ENCODE results near the gene RPS6KA2.
"Not testable (repeated sequence)": the region's sequence is repeated elsewhere in the genome, so short reads cannot be mapped to it uniquely, and the experiment has no call there.

Gene RPS6KA2

DNA sequence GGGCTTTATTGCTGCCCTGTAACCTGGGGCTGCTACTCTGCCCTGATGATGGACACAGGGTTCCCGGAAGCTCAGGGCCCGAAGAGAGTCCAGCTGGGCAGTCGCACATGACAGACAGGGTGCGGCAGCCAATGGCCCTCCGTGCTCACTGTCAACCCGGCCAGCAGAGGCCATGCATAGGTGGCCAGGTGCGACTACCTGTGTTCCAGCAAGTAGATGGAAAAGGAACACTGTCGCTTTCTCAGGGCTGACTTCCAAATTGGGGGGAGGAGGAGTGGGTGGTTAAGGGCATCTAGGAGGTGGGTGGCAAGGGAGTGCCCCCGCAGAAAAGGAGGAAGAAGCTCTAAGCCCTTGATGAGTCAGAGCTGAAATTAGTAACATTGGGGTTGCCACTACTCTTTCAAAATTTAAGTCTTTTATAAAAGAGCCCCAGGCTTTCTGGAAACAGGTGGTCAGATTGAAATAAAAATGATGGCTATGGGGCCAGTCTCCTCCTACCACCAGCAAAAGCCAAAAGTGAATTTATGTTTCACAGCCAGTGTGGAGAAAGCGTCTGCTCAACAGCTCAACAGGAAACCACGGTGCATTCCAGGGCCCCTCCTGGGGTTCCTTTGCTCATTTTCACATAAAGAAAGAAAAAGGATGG is 38.2 kb downstream of the RPS6KA2 start:
- DNase-seq: no peak

DNA sequence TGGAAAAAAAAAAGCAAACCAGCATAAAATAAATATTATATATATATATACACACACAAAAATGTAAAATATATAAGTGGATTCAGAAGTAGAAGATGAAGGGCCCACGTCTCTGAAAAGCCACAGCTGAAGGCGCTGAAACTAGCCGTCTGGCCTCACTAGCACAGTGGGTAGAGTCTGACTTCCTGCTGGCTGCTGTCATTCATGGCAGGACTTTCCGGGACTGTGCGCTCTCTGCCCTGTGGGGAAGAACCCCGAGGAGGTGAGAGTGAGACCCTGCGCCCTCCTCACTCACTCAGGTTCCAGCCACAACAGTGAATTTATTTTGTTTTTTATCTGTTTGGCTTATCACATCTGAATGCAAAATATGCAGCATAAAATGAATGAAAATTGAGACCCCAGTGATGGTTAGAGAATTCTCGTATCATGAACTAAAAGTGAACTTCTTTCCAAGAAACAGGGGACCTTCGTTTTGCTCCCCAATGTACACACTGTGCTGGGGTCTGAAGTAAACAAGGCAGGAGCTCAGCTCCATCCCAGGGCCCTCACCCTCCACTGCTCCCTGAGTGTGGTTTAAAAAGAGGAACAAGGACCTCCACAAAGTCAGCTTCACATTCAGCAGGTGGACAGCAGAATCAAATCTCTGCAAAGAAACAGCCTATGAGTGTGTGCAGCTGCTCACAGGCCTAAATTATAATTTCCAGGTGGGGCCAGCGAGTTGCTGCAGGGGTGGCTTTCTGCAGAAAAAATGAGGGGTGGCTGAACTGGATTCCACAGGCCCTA is 39.2 kb downstream of the RPS6KA2 start:
- no peak for DNase-seq

DNA sequence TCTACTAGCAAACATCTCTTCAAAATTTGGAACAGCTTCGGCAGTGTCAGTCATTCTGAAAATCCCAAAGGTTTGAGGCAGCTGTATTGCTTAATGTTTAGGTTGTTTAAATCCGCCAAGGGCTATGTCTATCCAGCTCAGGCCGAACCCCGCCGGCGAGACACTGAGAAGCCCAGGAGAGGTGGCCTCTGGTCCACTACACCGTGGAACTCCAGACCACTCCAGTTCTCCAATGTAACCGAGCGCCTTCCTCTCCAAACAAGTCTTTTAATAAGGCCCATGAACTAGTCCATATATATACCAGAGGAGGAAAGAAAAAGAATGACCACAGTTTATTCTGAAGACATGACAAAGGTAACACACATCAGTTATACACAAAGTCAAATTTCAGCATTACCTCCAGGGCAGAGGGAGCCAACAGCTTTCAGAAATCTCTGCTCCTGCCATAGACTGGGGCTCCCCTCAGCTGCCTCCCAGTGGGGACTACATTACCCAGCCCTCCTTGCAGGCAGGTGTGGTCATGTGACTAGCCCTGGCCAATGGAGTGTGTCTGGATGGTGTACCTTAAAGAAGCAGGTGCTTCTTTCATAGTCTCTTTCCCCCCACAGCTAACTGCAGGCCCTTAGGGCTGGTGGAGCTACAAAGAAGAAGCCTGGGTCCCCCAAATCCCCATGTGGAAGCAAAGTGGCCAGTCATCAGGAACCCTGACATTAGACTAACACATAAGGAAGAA is 40.5 kb downstream of the RPS6KA2 start, which contains the start of gene RAMACL:
Gene RAMACL, minus strand, starts transcription at position 255 of the 733 bp plus-strand sequence. Its CDS starts 201 bp downstream, at position 54.
- no peak for DNase-seq

DNA sequence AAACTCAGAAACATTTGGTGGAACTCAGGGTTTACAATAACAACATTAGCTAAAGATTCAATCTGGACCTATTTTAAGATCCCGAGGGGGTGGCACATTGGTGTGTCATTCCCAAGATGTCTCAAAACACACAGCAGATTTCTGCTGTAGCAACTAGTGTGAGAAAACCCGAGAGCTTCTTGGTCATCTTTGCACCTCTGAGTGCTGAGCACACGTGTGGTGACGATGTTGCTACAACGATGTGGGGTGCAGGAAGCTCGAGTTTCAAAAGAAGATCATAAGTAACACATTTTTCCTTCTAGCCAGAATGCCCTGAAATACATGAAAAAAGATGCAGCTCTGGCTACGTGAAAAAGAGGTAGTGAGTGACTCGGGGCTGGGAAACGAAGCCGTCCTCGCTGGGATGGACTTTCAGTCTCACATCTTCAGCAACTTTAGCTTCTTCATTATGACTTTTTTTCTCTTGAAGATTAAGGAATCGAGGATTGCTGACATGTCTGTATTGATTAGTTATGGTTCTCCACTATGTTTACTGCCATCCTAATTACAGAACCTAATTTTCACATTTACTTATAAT is 42.1 kb downstream of the RPS6KA2 start:
- DNase-seq: no peak

DNA sequence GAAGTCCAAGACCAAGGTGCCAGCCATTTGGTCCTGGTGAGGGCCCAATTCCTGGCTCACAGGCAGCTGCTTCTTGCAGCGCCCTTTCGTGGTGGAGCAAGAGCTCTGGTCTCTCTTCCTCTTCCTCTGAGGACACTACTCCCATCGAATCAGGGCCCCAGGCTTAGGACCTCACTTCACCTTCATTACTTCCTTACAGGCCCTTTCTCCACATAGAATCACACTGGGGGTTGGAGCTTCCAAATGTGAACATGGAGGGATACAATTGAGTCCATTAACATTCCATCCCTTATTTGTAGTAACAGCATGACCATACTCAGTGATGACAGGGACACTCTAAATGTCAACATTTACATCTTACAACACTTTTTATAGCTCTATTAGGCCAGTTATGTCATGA is 42.9 kb downstream of the RPS6KA2 start:
- DNase-seq: no peak

DNA sequence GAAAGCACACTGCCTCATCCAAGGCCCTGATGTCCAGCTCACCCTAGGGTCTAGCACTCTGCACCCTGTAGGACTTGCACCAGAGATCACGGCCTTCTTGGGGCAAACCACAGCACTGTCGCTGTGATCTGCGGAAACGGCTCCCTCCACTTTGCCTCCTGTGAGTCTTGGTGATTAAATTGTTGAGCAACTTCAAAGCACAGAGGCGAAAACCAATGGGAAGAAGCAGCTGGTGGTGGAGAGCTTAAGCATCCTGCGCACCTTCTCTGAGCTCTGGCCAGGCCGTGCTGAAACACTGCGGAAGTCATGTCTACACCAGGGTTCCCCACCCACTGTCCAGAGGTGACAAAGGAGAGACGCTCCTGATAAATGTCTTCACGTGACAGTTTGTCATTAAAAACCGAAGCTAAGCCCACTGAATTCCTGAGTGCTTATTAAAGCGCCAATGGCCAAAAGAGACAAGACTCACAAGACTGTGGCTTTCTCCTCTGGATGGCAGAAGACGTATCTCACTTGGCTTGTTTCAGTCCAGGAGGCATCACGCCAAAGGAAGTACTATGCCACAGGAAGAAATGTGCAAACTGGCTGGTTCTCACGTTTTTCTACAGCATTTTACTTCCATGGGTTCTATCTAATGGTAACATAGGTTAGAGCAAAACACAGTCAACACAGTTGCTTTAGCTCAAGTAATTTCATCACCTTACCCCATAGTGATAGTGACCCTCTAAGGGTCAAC is 43.7 kb downstream of the RPS6KA2 start:
- DNase-seq: no peak

DNA sequence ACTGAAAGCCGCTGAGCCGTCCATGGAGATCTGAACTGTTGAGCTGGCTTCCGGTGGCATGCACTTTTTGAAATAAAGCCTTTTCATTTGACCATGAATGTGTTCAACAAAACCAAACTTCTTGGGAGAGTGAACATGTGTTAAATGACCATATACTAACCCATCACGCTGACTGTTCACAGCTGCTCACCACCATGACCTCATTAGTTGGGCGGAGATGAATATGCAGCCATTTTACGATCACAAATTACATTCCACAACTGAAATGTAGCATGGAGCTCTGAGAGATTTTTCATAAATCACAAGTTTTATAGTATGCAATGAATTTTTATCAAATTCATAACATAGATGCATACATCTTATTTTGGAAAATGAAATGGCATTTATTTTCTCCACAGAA is 44.8 kb downstream of the RPS6KA2 start:
- DNase-seq: no peak

DNA sequence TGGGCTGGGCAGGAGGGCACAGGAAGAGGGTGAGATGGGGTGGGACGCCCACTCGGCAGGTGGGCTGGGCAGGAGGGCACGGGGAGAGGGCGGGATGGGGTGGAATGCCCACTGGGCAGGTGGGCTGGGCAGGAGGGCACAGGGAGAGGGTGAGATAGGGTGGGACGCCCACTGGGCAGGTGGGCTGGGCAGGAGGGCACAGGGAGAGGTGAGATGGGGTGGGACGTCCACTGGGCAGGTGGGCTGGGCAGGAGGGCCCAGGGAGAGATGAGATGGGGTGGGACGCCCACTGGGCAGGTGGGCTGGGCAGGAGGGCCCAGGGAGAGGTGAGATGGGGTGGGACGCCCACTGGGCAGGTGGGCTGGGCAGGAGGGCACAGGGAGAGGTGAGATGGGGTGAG is 45.2 kb downstream of the RPS6KA2 start:
- DNase-seq: not testable (repeated sequence)

GRCh38 chr6:166581091-166581511 is 46.0 kb downstream of the RPS6KA2 start:
- no peak for DNase-seq

DNA sequence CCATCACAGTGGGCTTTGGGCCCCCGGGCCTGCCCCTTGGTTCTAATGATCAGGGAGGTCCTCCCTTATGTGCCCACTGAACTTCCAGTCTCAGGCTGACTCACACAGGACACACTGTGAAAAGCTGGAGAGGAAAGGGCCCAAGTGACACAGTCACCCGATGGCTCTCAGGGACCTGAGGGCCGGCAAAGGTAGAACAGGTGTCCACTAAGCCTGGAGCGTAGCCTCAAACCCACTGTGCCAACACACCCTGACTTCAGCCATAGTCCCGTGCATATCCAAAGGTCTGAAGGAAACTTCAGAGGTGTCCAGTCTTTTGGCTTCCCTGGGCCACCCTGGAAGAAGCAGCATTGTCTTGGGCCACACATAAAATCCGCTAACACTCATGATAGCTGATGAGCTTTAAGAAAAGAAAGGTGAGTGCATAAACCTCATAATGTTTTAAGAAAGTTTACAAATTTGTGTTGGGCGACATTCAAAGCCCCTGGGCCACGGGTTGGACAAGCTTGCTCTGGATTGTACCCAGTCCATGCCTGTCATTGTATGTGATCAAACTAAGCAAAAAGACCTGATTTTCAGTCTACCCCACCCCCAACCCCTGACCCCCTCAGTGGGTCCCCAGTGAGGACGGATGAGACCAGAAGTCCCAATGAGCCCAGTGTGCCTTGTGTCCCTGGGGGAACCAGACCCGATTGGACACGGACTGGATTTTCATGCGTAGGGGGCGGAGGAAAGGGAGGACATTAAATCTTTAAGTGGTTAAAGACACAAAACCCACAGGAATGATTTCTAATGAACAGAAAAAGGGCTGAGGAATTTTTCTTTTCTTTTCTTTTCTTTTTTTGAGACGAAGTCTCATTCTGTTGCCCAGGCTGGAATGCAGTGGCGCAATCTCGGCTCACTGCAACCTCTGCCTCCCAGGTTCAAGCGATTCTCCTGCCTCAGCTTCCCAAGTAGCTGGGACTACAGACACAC is 46.7 kb downstream of the RPS6KA2 start:
- DNase-seq: no peak

DNA sequence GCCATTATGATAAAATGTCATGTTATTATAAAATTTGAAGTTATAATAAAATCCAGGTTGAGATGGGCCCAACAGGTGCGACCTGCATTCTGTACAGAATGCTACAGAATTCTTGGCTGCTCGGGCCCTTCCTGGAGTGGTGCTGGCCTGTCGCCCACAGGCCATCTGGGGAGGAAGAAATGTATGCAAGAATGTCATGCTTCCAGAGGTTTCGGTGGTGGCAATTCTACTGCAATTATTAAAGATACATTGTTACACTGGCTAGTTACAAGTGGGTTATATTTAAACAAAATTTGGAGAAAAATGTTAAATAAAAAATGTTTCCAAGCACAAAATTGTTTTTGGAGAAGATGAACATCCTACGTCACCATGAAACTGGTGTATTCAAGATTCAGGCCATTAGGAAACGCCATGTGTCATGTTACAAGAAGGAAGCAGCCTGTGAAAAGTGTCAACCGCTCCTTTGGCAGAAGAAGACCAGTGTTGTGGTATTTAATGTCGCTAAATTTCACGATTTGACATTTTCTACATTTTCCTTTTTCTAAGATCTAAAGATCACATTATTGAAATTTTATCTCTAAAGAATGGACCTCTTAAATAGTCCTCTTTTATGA is 47.7 kb downstream of the RPS6KA2 start:
- DNase-seq: no peak

DNA sequence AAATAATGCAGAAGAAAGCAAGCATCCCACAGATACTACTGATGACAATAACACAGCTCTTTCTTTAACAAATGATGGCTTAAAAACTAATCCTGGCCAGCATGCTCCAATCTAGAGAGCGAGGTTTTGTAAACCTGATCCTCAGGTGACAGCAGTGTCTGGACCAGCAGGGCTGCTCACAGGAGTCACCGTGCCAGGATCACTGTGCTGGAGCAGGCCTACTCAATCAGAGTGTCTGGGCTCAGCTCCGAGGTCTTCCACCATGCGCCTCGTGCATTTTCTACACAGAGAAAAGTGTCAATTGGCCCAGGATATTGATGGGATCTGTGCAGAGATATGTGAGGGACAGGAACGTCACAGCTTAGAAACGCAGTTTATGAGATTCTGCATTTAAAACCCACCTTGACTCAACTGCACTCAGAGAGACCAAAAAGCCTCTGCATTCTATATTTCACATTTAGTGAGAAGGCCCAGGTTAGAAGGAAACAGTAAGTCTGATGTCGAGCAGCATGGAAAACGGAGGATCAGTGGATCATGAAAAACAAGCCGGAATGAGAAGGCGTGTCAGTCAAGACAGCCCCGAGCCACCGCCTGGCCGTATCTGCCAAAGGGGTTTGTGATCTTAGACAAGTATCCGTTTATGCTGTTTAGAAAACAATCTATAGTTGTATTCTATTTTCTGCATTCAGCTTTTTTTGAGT is 48.4 kb downstream of the RPS6KA2 start:
- DNase-seq: no peak

DNA sequence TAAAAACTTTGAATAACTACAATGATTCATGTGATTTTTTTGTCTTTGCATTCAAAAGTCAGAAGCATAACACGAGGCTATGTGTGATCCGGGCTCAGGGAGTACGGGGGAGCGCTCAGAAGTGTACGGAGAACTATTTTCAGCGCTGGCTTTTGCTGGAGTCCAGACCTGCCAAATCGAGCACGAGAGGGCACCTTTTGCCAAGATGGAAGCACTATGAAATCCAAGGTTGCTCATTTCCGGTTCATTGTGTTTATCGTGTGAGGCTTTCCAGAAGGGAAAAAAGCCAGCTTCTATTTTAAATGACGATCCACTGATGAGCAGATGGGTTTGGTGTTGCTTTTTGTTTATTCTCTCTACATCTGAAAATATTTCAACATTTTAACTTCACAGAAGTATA is 51.8 kb downstream of the RPS6KA2 start:
- no peak for DNase-seq

- DNase-seq: no peak
Observed at GRCh38 chr6:166573511-166574216, 53.4 kb downstream of the RPS6KA2 start.

DNA sequence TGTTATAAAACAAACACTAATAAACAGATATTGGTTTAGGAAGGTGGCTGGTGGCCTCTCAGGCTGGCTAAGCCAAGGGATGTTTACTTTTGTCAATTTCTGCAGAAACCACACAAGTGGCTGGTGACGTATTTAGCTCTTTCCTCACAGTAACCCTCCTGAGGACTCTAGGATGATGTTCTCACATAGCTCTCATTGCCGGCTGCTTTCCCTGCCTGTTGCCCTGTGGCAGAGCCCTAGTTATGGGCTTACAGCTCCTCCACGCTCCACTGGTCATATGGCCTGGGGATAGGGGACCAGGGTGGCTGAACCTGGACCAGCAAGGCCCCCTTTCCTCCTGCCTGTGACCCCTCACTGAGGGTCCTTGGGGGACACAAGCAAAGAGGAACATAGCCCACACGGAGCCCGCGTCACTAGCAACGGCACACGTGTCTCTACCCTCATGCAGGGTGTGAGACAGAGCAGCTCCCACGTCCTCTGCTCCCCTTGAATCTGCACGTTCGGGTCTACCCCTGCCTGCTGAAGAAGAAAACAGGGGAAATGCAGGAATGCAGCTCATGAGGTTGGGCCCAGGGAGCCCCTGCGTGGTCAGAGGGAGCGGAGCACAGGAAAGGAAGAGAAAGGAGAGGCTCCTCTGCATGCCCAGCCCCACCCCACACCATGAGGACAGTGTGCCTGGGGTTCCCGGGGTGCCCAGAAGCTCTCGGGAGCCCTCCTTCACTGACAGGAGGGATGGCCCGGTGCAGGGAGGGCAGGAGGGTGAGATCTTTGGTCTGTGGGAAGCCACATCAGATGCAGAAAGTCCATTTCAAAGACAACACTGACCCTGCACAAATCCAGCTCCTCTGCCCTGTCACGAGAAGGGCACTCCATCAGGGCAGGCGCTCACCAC is 54.4 kb downstream of the RPS6KA2 start:
- DNase-seq: no peak

GRCh38 chr6:166570929-166571713 is 55.9 kb downstream of the RPS6KA2 start:
- DNase-seq: no peak

DNA sequence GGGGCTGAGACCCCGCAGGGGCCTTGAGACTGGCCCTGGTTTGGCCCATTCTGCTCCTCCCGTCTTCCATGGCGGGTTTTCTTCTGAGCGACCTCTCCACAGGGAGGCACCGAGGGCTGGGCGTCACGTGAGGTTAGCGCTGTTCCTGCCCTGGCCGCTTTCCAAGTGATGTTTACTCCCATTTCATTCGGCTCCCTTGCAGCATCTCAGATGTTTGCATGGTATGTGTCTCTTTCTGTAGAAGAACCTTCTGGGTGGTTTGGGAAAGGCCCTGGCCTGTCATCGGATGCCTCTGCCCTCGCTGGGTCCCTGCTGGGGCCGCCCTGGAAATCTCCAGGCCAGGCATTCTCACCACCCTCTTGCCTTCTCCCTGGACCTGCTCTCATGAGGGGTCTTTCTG is 57.8 kb downstream of the RPS6KA2 start:
- DNase-seq: no peak

- no peak for DNase-seq
Observed at GRCh38 chr6:166567813-166568212, 59.2 kb downstream of the RPS6KA2 start.
